ENCODE measurements around the gene RIMKLB.

Gene RIMKLB

GRCh38 chr12:8697476-8698131 is at the start of gene RIMKLB:
Gene RIMKLB, plus strand, starts transcription at chr12:8697991. Its CDS starts 15,876 bp downstream, at chr12:8713867.
- no peak for TF ChIP-seq CTCF (IDR thresholded peaks at IDR 0.05; ENCODE audit: control insufficient read depth, extremely low read depth, insufficient read depth)
- peak; percentile 4 for DNase-seq (ENCODE audit: low read depth)
- peak within 1 kb of the TSS; percentile 56 for H3K4me3 ChIP-seq (ENCODE audit: low read depth, low read length)

GRCh38 chr12:8648576-8649205 is 49.1 kb upstream of the RIMKLB start:
- no peak overlapping the region for H3K4me3 ChIP-seq (ENCODE audit: low read depth, low read length)
- no peak for TF ChIP-seq CTCF (IDR thresholded peaks at IDR 0.05; ENCODE audit: control insufficient read depth, extremely low read depth, insufficient read depth)
- no peak for DNase-seq (ENCODE audit: low read depth)

GRCh38 chr12:8655421-8655820 is 42.4 kb upstream of the RIMKLB start:
- TF ChIP-seq CTCF (IDR thresholded peaks at IDR 0.05; ENCODE audit: control insufficient read depth, extremely low read depth, insufficient read depth): no peak
- no peak overlapping the region for H3K4me3 ChIP-seq (ENCODE audit: low read depth, low read length)
- no peak for DNase-seq (ENCODE audit: low read depth)

- TF ChIP-seq CTCF (IDR thresholded peaks at IDR 0.05; ENCODE audit: control insufficient read depth, extremely low read depth, insufficient read depth): no peak
- no peak overlapping the region for H3K4me3 ChIP-seq (ENCODE audit: low read depth, low read length)
- no peak for DNase-seq (ENCODE audit: low read depth)
These were observed 39.4 kb upstream of the RIMKLB start for GRCh38 chr12:8658346-8658745.

GRCh38 chr12:8661016-8661415 is 36.8 kb upstream of the RIMKLB start:
- DNase-seq (ENCODE audit: low read depth): no peak
- no peak overlapping the region for H3K4me3 ChIP-seq (ENCODE audit: low read depth, low read length)

GRCh38 chr12:8661751-8662150 is 36.0 kb upstream of the RIMKLB start:
- DNase-seq (ENCODE audit: low read depth): no peak
- no peak for TF ChIP-seq CTCF (IDR thresholded peaks at IDR 0.05; ENCODE audit: control insufficient read depth, extremely low read depth, insufficient read depth)
- no peak overlapping the region for H3K4me3 ChIP-seq (ENCODE audit: low read depth, low read length)

More at GRCh38 chr12:8661016-8661415, 36.8 kb upstream of the RIMKLB start:
- no peak for TF ChIP-seq CTCF (IDR thresholded peaks at IDR 0.05; ENCODE audit: control insufficient read depth, extremely low read depth, insufficient read depth)

All from LNCaP clone FGC (cell line).